GM23248 (cell line): ENCODE measurements around the gene ITGA11. TPM values are rescaled to one million over a fixed set of nuclear protein-coding genes. Genes with fewer than 3 reads are reported as not detected.

Experiments used
- DNase-seq: peaks from one replicate; pipeline ENCODE4 v3.0.0-alpha.2; 2015
- H2AFZ ChIP-seq: fragments of 200-600 bp; sonication (generic); 2 replicates; pipeline ENCODE4 v1.6.1; 2016; ENCODE audit warnings: antibody characterized with exemption
- H3F3A ChIP-seq: fragments of 200-600 bp; sonication (generic); 2 replicates; pipeline ENCODE4 v1.6.1; 2016; ENCODE audit warnings: mild to moderate bottlenecking, antibody characterized with exemption, mixed run types; ENCODE audit not compliant: insufficient read depth
- H3K27ac ChIP-seq: fragments of 200-600 bp; sonication (generic); 2 replicates; pipeline ENCODE4 v1.5.1; 2016; ENCODE audit warnings: mild to moderate bottlenecking
- H3K27me3 ChIP-seq: fragments of 200-600 bp; sonication (generic); replicated peaks from 2 replicates; pipeline ENCODE4 v1.6.1; 2016; ENCODE audit warnings: mild to moderate bottlenecking; ENCODE audit not compliant: insufficient read depth
- H3K36me3 ChIP-seq: fragments of 200-600 bp; sonication (generic); 2 replicates; pipeline ENCODE4 v1.6.1; 2016; ENCODE audit warnings: low read depth, mild to moderate bottlenecking
- H3K4me1 ChIP-seq: fragments of 200-600 bp; sonication (generic); 2 replicates; pipeline ENCODE4 v1.6.1; 2016; ENCODE audit warnings: mild to moderate bottlenecking; ENCODE audit not compliant: insufficient read depth
- H3K4me2 ChIP-seq: fragments of 200-600 bp; sonication (generic); one replicate; pipeline ENCODE4 v1.6.1; 2016; ENCODE audit warnings: mild to moderate bottlenecking; ENCODE audit not compliant: unreplicated experiment
- H3K4me3 ChIP-seq: fragments of 200-600 bp; sonication (generic); 2 replicates; pipeline ENCODE4 v1.5.1; 2016; ENCODE audit warnings: mild to moderate bottlenecking
- H3K79me2 ChIP-seq: fragments of 200-600 bp; sonication (generic); 2 replicates; pipeline ENCODE4 v1.6.1; 2016; ENCODE audit warnings: mild to moderate bottlenecking; ENCODE audit not compliant: insufficient read depth
- H3K9ac ChIP-seq: fragments of 200-600 bp; sonication (generic); 2 replicates; pipeline ENCODE4 v1.6.1; 2016; ENCODE audit warnings: mild to moderate bottlenecking
- H3K9me2 ChIP-seq: fragments of 200-600 bp; sonication (generic); 2 replicates; pipeline ENCODE4 v1.6.1; 2016; ENCODE audit warnings: mixed run types, mild to moderate bottlenecking, moderate library complexity; ENCODE audit not compliant: insufficient read depth
- H3K9me3 ChIP-seq: fragments of 200-600 bp; sonication (generic); one replicate; pipeline ENCODE4 v1.6.1; 2017; ENCODE audit warnings: low read depth
- H4K20me1 ChIP-seq: fragments of 200-600 bp; sonication (generic); 2 replicates; pipeline ENCODE4 v1.6.0; 2016; ENCODE audit not compliant: insufficient read depth
- EZH2 ChIP-seq: fragments of 200-600 bp; sonication (generic); IDR thresholded peaks from 2 replicates; pipeline ENCODE4 v1.6.1; 2018; ENCODE audit warnings: antibody characterized with exemption, mild to moderate bottlenecking; ENCODE audit not compliant: insufficient read depth, poor library complexity, severe bottlenecking
- EZH2phosphoT487 ChIP-seq: fragments of 200-600 bp; sonication (generic); IDR thresholded peaks from 2 replicates; pipeline ENCODE4 v1.6.1; 2018; ENCODE audit warnings: antibody characterized with exemption, moderate library complexity, mild to moderate bottlenecking, low read depth; ENCODE audit not compliant: insufficient read depth
- WGBS, 2 experiments: methylation state at CpG; one replicate each; pipeline ENCODE4 v1.1.6; 2015 to 2017; ENCODE audit warnings: low lambda C conversion rate in 2 of 2, low coverage in 1 of 2; ENCODE audit errors: missing lambda C conversion rate in 2 of 2; 5-methylcytosine and 5-hydroxymethylcytosine counted together
- in situ Hi-C: fragments of 300-500 bp; cut with MboI; formaldehyde crosslinking; loops from 2 replicates; pipeline ENCODE4 v1.15.0; 2020
- polyA plus RNA-seq: library from polyadenylated mRNA; unstranded; fragments of >200 nt; fragmentation: Nextera tagmentation; extraction: Ambion mirVana; gene quantifications from 2 replicates; pipeline ENCODE4 v1.2.1, GENCODE V29; 2016
- total RNA-seq: library from RNA; depleted of rRNA; stranded (reverse); fragments of >200 nt; shearing (Covaris generic); gene quantifications from 2 replicates; pipeline ENCODE4 v1.2.3, GENCODE V29; 2014

The ITGA11 gene
- total and polyA plus RNA-seq, 2 experiments from 2014 or later = 312 to 352 TPM

DNA sequence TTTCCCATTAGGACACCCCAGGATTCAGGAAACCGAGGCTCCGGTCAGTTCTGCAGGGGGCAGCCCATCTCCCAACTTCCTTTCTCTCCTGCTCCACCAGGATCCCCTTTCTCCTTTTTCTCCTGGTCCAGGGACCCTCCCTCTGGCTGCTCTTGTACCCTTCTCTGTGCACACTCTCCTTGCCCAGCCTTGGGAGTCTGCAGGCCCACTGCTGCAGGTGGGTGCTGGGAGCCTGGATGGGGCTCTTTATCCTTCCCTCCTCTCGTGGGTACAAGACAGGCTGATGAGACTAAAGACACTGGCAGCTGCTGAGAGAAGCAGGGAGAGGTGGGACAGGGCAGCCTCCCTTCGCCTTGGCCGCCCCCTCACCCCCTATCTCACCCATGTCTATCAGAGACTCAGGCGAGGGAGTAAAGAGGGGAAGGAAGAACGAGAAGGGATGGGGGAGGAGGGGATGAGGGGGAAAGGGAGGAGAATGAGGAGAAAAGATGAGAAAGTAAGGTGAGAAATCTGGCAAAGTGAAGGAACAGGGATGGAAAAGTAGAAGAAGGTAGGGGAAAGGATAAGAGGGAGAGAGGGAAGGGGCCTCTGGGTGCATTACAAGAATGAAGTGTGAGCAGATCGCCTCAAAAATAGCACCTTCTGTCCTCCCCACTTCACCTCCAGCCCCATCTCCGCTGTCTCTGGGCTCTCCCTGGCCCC, 45.2 kb downstream of the ITGA11 start:
- Histone ChIP-seq H3K27me3 (no peaks in the 10 kb centered on the region), H3K4me1 (peaks cover 44% of the 10 kb centered on the region), H3K79me2 (peaks cover 89% of the 10 kb centered on the region), H3K36me3 (peaks cover 19% of the 10 kb centered on the region; the same call in 1 of the 2 replicates), H3F3A (peaks cover 44% of the 10 kb centered on the region), H3K9me3 (no peaks in the 10 kb centered on the region), H3K27ac (no peak overlapping the region), H3K4me2 (no peak overlapping the region), H3K9ac (no peak overlapping the region), H3K9me2 (no peaks in the 10 kb centered on the region), H4K20me1 (no peaks in the 10 kb centered on the region), H3K4me3 (no peak overlapping the region), H2AFZ (no peak overlapping the region)
- 91 to 96% methylated on average over 9 of the region's 9 CpGs for WGBS, 2 experiments
- in situ Hi-C loops = no loop called here
- TF ChIP-seq EZH2phosphoT487 (no peak), EZH2 (no peak)
- DNase-seq = no peak

DNA sequence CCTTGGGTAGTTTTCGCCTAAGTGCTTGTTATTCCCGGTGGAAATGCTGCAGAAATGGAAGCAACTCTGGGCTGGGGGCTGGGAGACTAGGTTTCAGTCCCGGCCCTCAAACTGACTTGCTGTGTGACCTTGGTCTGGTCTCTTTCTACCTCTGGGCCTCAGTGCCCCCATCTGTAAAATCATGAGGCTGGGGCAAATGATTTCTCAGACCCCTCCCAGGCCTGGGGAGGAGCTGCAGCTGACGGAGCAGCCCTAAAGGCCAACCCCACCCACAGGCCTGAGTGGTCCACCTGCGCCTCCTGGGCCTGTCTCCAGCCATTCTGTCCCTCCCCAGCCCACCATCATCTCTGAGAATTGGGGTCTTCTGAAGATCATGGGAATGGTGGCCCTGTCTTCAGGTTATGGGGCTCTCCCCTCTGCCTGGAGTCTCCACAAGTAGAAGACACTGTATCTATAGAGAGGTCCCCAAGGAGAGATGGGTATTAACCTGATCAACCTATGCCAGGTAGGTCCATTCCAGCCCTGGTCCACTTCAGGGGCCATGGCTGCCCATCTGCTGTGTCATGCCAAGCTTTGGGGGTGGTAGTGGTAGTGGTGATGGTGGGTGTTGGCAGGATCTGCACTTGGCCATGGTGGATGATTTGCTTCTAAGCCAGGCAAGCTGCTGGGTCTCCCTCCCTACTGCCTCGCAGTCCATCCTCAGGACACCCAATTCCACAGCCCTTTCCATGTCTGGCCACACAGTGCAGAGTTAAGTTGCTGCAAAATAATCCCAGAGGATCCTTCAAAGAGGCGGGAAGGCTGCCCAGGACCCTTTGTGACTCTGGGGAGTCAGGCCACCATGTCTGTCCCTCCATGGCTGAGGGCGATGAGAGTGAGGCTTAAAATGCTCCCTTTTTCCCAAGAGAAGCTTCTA, 46.0 kb downstream of the ITGA11 start:
- no peaks in the 10 kb centered on the region for H3K9me3 ChIP-seq
- H3K36me3 ChIP-seq = peaks cover 12% of the 10 kb centered on the region; the same call in 1 of the 2 replicates
- WGBS, 2 experiments = 95 to 98% methylated on average over 8 of the region's 8 CpGs
- TF ChIP-seq EZH2phosphoT487 (no peak), EZH2 (no peak)
- no peak for DNase-seq
- H3K79me2 ChIP-seq = peaks cover 89% of the 10 kb centered on the region
- H3K4me1 ChIP-seq = peaks cover 41% of the 10 kb centered on the region
- no peaks in the 10 kb centered on the region for H3K27me3 ChIP-seq
- no peak overlapping the region for H3K4me2 ChIP-seq
- no peak overlapping the region for H3K9ac ChIP-seq
- no peak overlapping the region for H3K27ac ChIP-seq
- H3K4me3 ChIP-seq = no peak overlapping the region
- no peaks in the 10 kb centered on the region for H4K20me1 ChIP-seq
- in situ Hi-C loops = no loop called here
- H3K9me2 ChIP-seq = no peaks in the 10 kb centered on the region
- H3F3A ChIP-seq = peaks cover 50% of the 10 kb centered on the region
- H2AFZ ChIP-seq = no peak overlapping the region

DNA sequence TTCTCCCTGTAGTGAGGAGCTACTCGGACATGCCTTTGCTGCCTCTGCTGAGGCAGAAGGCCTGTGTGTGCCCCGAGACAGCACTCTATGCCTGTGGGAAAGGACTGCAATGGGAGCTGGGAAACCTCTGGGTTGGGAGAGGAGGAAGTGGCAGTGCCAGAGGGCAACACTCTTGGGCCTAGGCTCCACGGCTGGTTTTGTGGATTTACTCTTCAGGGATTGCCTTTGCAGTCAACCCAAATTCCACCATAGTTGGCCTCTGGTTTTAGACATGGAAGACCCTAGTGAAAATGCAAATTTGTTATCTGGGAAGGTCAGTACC, 46.8 kb downstream of the ITGA11 start:
- 92 to 95% methylated on average over 3 of the region's 3 CpGs for WGBS, 2 experiments

DNA sequence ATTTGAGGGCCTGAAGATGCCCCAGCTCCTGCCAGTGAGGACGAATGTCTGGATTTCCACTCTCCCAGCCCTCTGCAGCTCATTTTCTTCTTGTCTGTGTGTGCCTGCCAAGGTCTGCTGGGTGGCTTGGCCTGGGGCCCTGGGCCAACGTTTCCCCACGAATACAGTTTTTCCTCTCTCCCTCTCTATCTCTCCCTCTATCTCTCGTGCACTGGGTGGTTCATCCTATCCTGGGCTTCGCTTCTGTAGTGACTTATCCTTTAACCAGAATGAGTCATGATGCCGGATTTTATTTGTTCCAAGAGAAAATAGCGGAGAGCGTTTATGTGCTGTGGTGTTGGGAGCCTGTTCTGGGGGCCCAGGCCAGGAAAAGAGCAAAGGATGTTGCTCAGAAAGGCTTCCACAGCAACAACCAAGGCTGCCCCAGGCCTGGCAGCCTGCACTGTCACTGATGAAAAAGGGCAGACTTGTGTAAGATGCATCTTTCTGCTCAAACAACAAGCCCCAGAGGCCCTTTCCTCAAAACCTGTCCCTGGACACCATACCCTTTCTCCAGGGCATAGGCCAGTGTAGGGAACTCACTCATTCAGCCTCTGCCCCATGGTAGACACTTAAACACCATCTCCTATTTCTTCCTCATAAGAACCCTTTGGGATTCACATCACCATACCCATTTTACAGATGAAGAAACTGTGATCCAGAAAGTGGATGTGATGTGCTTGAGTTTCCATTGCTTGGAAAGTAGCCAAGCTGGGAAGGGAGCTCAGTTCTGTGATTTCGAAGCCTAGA, 47.3 kb downstream of the ITGA11 start:
- in situ Hi-C loops = no loop called here
- 10 to 11% methylated on average over 9 of the region's 9 CpGs for WGBS, 2 experiments
- peak overlapping the region; percentile 46 for H3K4me2 ChIP-seq
- H2AFZ ChIP-seq = no peak overlapping the region
- peaks cover 53% of the 10 kb centered on the region for H3F3A ChIP-seq
- no peaks in the 10 kb centered on the region for H4K20me1 ChIP-seq
- H3K9ac ChIP-seq = peak overlapping the region; percentile 61
- H3K36me3 ChIP-seq = peaks cover 7% of the 10 kb centered on the region; the same call in 1 of the 2 replicates
- peak overlapping the region; percentile 12; the same call in 1 of the 2 replicates for H3K4me3 ChIP-seq
- peaks cover 87% of the 10 kb centered on the region for H3K79me2 ChIP-seq
- H3K9me3 ChIP-seq = no peaks in the 10 kb centered on the region
- H3K9me2 ChIP-seq = no peaks in the 10 kb centered on the region
- peak overlapping the region; percentile 80 for H3K27ac ChIP-seq
- no peaks in the 10 kb centered on the region for H3K27me3 ChIP-seq
- TF ChIP-seq EZH2 = no peak
- TF ChIP-seq EZH2phosphoT487 = no peak
- DNase-seq = peak; percentile 98
- peaks cover 31% of the 10 kb centered on the region for H3K4me1 ChIP-seq

More for the DNA sequence above, 46.8 kb downstream of the ITGA11 start:
- Histone ChIP-seq H3K79me2 (peaks cover 87% of the 10 kb centered on the region), H4K20me1 (no peaks in the 10 kb centered on the region), H3F3A (peaks cover 52% of the 10 kb centered on the region), H3K4me1 (peaks cover 34% of the 10 kb centered on the region), H3K4me3 (no peak overlapping the region), H3K27me3 (no peaks in the 10 kb centered on the region), H3K27ac (peak overlapping the region; percentile 80), H3K9me3 (no peaks in the 10 kb centered on the region), H3K9me2 (no peaks in the 10 kb centered on the region), H3K36me3 (peaks cover 7% of the 10 kb centered on the region; the same call in 1 of the 2 replicates), H3K9ac (peak overlapping the region; percentile 61), H3K4me2 (peak overlapping the region; percentile 46), H2AFZ (no peak overlapping the region)
- TF ChIP-seq EZH2 (no peak), EZH2phosphoT487 (no peak)
- in situ Hi-C loops = no loop called here
- no peak for DNase-seq
